Hepatic stellate cell (primary cell): ENCODE results near the gene CDH15.
"Not testable (repeated sequence)": the region's sequence is repeated elsewhere in the genome, so short reads cannot be mapped to it uniquely, and the experiment has no call there.

Experiments
- DNase-seq: peaks from one replicate; pipeline ENCODE4 v3.0.0; 2011; ENCODE audit warnings: low spot score

CDH15 gene

DNA sequence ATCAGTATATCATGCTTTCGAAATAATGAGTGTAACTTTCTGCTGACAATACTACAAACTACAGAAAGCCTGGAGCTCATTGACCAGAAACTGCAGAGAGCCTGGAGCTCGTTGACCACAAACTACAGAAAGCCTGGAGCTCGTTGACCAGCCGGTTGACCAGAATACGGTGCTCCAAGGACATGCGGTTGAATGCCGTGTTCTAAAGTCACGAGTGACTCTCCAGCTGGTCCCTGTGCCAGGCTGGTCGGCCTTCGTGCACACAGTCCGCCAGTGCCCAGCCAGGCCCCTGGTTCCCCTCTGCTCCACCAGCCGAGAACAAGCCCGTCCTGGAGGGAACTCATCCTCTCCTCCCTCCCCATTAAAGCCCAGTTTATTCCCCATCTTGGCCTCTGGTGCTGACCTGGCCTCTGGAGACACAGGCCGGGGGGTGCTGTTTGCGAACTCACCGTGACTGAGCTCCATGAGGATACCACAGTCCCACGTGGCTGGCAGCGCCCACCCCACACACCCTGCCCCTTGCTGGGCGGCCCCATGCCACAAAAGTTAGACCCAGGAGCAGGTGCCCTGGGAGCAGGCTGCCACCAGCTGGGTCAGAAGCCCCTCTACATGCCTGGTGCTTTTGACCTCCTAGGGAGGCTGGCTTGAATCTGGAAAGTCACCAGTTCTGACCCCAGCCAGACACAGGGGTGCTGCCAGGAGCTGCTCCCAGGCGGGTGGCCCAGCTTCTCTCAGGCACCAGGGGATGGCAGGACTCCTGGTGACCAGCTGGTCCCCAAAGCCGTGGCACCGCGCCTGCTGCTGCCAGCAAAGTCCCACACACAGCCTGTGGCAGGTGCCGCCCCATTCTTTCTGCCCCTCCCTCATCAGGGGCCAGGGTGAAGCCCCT, 15.5 kb upstream of the CDH15 start:
- no peak for DNase-seq

DNA sequence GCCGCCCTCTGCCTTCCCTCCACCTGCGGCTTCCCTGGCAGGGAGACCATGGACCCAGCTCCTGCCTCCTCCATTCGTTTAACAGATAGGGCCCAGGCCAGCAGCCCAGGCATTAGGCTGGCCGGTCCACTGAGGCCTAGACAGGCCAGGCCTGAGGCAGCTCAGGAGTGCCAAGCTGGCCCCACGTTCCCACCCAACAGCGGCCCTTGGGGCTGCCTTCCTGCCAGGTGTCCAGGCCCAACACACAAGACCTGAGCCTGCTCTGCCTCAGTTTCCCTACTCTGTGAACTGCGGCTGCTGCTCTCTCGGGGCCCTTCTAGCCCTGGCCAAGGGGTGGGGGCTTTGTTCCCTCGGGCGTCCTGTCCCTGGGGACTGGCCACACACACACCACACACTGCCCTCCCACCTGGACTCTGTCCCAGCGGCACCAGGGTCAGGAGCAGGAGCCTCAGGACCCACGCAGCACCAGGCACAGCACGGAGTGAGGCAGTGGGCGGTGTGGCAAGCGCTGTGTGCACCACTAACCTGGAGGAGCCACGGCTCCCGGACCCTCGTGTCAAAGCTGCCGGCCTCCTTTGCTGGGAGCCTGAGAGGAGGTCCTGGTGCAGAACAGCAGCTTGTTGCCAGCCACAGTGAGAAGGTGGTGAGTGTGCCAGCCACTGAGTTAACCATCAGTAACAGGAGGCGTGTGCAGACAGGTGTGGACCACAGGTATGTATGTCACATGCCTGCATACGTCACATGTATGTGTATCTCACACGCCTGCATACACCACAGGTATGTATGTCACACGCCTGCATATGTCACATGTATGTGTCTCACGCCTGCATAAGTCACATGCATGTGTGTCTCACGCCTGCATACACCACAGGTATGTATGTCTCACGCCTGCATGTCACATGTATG, 14.6 kb upstream of the CDH15 start:
- no peak for DNase-seq

DNA sequence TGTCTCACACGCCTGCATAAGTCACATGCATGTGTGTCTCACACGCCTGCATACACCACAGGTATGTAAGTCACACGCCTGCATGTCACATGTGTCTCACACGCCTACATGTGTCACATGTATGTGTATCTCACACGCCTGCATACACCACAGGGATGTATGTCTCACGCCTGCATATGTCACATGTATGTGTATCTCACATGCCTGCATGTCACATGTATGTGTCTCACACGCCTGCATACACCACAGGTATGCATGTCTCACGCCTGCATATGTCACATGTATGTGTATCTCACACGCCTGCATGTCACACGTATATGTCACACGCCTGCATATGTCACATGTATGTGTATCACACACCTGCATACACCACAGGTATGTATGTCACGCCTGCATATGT, 13.8 kb upstream of the CDH15 start:
- DNase-seq = no peak

DNA sequence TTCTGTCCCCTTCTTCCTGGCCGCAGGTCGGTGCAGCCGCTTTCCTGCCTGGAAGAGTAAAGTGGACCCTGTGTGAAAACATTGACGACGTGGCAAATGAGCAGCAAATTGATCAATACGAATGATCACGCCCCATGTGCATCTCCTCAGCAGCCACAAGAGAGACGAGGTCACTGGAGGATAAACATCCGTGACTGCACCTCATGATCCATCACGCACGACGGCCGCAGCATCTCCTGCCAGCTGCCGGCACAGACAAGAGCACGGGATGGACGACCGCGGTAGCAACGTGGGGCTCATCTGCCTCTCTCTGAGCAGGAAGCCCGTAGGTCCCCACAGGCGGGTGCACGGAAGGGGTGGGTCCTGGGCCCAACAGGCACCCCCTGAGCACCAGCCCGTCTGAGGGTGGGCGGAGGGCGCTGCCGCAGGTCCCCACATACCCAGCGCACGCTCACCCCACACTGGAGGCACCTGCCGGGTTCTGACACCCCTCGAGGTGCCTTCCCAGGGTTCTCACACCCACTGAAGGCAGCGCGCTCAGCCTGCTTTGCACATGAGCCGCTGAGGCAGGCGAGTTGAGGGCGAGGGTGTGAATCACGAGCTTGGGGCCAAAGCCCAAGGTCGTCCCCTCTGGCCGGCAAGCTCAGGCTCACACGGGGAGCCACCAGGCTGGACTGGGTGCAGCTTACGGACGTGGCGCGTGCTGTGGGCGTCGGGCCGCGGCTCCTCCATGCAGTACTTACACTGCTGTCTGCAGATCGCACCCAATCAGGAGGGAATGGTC, 12.3 kb upstream of the CDH15 start:
- DNase-seq = no peak

DNA sequence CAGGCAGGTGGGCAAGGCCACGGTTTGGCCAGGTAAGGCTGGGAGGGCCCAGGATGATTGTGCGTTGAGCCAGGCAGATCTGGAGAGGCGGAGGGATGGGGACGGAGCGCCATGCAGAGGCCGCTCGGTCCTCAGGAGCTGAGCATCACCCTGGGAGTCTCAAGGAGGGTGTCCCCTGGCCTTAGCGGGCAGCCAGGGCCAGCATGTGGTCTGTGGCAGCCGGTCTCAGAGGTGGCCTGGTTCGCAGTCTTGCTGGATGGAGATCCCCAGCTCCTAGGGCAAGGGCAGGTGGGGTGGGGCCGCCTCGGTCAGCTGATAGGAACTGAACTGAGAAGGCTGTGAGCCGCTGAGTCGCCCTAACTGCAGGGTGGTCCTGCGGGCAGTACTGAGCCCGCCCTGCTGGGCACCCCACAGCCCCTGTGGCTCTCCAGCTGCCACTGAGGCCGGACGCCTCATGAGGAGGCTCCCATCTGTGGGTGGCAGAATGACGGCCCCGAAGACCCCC, 11.6 kb upstream of the CDH15 start:
- no peak for DNase-seq

DNA sequence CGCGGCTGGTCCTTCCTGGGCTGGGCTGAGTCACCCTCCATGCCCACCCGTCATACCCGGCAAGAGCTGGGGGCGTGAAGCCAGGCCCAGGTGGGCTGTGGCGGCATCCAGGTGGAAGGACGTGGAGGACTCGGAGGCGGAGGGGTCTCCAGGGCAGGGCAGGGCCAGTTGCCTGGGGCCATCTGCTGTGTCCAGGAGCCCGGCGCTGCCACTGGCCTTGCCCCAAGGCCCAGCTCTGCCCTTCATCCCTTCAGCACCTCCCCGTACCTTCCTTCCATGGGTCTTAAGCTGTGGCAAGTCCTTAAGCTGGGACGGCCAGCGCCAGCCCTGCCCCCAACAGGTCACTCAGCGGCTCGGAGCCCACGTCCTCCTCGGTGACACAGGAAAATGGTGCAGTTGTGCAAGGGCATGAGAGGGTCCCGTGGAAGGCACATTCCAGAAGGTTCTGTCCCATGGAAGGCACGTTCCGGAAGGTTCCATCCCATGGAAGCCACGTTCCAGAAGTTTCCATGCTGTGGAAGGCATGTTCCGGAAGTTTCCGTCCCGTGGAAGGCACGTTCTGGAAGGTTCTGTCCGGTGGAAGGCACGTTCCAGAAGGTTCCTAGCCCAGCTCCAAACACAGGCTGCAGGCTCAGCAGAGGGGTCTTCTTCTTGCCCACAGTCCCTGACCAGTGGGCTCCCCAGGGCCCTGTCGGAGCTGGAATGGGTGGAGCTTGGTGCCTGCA, 10.4 kb upstream of the CDH15 start:
- DNase-seq = no peak

DNA sequence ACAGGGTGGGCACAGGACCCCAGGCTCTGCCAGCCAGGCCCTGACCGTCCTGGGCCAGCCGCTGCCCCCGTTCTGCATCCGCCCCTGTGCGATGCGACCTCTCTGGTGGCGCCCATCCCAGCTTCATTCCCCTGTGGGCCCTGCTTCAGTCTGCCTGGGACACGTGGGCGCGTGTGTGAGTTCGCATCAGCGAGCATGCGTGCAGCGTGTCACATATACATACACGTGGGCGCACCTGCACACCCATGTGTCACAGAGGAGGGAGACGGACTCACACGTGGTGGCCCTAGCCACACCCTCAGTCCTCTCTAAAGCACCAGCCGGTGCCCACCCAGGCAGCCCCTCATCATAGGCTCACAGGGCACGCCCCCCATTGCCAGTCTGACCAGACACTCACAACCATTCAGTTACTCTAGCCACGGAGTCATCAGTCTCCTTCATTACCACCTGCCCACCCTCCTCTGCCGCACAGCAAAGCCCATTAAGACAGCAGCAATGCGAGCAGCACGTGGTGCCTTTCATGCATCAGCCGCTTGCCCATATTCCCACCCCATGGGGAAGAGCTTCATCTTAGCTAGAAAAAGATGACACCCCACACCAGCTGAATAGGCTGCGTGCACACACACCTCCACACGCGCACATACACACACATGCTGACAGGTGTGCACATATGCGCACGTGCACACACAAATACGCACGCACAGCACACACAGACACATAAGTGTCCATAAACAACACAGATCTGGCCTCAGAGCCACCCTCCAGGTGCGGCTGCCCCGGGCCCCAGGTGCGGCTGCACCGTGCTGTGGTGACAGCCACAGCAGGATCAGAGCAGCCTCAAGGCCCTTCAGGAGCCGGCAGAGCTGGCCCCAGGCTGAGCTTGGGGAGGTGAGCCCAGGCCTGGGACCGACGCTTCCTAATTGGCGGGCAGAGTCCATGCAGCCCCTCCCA, 9.5 kb upstream of the CDH15 start:
- no peak for DNase-seq

DNA sequence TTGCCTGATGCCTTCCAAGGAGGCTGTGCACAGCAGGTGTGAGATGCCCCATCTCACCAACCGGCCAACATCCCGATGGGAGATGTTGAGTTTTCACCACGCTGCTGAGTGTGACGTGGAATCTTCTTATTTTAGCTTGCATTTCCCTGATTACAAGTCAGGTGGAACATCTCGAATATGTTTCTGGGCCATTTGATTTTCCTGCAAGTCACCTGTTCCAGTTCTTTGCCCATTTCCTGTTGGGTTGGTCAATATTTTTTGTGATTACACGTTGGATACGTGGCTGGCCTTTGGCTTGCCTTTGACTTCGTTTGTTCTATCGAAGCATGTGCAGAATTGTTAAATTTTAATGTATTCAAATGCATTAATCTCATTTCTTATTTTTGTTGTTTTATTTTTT, 8.3 kb upstream of the CDH15 start:
- no peak for DNase-seq

DNA sequence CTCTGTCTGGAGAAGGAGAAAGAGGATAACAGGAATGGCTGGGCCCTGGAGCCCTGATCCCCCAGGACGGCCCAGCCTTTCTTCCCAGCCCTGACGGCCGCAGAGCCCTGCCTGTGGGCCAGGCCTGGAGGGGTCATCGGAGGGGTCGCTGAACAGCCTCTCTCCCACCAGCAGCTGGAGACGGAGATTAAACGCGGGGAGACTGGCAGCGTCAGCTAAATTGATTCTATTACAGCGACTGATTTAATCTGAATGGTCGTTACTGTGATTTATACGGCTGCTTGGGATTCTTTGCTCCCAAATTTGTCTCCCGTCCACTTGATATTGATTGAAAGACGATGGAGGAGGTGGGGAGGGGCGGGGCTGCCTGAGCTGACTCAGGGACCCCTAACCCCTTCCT, 7.1 kb upstream of the CDH15 start:
- no peak for DNase-seq

DNA sequence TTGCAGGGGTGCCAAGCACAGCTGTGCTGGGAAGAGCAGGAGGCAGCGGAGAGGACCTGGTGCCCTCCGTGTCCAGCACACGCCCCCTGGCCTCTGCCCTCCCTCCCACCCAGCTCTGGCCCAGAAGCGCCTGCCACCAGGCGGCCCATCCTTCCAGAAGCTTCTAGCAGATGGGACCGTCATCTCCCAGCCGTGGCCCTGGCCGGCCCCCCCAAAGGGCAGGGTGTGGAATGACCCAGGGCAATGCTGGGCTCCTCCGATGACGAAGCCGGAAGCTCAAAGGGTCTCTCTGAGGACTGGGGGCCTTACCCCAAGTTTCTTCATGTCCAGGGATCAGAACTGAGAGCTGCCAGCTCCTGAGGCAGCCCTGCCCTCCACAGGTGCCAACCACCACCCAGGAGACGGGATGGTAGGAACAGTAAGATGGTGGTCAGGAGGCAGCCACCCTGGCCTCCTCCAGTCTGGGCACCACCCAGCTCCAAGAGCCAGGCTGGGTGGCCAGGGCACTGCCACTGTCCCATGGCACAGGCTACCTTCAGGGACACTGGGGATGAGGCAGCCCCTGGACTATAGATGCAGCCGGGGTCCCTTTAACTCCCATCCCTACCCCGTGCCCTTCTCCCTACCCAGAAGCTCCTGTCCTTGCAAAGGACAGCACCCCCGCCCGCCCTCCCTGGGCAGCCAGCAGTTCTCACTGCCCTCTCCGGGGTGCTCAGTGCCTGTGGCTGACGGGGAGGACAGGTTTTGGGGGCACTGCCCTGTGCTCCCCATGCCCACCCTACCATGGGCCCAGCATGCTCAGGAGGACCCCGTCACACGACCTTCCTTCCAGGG, 6.5 kb upstream of the CDH15 start:
- no peak for DNase-seq

DNA sequence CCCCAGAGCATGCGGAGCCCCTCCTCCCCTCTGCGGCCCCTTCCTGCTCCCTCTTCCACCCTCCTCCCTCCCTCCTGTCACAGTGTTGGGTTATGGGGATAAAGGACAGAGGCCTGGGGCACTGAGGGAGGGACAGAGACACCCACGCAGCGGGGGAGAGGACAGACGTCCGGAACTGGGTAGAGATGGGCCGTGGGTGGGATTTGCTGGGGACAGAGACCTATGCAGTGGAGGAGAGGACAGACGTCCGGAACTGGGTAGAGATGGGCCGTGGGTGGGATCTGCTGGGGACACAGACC, 5.9 kb upstream of the CDH15 start:
- DNase-seq = not testable (repeated sequence)

DNA sequence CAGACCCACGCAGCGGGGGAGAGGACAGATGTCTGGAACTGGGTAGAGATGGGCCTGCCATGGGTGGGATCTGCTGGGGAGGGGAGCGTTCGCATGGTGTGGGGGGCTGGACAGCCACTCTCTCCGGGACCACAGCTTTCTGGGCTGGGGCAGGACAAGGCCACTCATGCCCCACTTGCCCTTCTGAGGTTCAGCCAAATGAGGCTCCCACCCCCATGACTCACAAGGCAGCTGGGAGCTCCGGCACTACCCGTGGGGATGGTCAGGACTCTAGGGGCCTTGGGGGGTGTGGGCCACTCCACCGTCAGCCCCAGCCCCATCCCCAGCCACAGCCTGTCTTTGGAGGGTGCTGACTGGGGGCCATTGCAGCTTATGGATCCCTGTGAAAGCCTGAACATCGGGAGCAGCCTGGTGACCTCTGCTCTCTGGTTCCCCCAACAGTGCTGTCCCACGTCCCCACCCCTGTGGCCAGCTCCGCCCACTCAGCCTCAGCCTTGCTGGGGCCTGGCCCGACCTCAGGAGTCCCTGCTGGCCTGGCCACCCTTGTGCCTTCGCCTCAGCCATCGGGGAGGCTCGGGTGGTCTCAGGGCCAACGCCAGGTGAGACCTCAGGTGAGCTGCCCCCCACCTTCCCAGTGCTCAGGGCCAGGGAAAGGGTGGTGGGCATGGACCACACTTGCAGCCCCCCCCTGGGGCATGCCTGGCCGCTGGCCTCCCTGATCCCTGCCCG, 4.7 kb upstream of the CDH15 start:
- peak; percentile 45 for DNase-seq

DNA sequence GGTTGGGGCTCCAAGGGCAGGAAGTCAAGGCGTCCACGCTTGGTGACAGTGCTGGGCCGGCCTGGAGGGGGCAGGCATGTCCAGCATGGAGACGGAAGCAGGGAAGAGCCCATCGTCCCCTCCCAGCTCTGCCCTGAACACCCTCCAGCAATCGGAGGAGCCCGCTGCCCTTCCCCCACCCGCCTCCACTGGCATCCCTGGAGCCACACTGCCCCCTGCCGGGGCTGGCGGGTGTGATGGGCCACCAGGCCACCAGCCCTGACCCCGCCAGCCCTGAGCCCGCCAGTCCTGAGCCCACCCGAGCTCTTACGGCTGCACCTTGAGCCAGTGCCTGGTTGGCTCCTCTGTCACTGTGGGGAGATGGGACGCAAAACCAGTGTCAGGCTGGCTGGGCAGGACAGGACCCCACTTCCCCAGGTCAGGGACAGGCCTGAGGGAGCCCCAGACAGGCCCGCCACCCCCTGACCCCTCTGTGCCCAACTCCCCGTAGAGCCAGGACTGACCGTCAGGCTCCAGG, 4.1 kb upstream of the CDH15 start:
- DNase-seq = peak; percentile 92

DNA sequence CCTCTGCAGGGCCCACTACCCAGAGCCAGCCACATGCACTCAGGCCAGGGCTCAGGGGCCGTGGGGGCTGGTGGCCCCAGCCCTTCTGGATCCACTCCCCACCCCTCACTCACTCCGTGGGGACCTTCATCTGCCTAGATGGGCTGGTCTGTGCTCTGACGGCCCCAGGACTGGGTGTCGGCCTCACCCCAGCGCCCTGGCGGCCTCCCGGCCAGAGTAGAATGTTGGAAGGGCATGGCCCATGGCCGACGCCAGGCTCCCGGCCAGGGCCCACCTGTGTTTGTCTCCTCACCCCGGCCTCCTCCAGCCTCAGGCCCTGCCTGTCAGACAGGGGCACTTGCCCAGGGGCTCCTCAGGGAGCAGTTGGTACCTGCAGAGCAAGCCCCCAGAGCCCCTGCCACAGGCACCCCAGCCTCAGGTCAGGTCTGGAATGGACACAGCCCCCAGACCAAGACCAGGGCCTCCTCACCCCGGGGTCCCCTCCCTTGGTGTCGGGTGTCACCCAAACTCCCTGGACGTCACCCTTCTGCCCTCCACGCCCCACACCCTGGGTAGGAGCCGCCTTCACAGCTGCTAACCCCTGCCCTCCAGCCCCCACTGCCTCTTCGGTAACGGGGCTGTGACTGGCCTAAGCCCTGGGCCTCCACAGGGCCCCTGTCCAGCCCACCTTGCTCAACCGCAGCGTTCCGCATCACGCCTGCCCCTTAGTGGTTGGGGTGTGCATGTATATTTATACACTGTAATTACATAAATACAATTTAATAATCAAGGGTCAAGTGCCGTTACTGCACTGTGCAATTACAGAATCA, 3.0 kb upstream of the CDH15 start:
- no peak for DNase-seq

DNA sequence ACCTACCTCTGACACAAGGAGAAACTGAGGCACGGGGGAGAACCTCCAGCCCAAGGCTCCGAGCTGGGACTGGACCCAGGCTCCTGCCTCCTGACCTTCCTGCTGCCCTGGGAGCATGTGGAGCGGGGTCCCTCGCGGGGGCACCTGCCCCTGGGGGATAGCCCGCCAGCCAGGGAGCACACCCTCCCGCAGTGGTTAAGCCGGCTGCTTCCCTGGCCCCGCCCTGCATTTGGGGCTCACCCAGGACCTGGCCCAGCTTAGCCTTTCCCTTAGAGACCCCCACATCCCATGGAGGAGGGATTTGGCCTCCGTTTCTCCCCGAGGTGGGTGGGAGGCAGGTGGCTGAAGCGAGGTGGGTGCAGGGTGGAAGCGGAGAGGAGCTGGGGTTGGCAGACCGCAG, 1.8 kb upstream of the CDH15 start:
- no peak for DNase-seq

DNA sequence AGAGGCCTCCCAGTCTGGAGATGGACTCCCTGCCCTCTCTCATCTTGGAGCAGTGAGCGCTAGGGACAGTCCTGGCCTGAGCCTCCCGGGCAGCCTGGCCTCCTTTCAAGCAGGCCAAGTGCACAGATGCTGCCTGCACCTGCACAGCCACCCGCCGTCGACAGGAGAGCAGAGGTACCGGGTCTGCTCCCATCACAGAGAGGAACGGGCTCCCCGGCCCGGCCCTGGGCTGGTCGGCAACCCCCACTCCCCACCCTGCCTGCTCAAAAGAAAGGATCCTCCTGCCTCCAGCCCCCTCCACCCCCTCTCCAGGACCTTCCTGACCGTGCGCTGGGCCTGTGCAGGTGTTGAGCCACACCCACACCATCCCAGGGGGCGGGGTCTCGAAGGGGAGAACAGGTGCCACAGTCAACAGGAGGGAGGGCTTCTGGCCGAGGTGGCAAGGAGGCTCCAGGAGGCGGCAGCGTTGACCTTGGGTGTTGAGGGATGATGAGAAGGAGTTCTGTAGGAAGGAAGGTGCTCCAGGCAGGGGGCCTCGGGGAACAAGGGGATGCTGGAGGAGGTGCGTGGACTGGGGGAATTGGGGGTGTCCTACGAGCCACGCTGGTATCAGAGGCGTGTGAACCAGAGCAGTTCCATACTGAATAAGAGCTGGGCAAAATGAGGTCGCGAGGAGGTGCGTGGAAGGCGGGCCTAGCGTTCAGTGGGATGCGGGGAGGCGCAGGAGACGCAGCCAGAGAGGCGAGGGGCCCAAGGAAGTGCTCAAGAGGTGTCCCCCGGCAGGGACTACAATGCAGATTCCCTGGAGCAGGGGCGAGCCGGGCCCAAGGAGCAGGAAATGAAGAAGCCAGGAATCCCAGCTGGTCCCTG, 967 bp upstream of the CDH15 start:
- DNase-seq = no peak

DNA sequence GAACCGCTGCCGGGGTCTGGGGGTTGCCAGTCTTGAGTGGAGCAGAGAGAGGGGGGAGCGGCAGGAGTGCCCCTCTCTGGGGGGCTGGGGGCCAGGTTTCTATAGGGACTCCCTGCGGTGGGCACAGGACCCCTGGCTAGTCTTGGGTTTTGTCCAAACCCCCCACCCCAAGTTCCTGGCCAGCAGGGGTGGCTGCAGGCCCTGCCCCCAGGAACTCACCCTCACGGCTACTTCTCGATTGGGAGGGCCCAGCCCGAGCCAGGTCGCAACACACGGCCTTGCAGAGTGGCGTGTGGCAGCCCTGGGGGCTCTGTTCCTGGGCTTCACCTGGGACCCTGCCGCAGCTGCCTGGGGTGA, 601 bp downstream of the CDH15 start:
- DNase-seq = no peak
